GM21381 (cell line): ENCODE data around the gene PDE7B.
"Not testable (repeated sequence)": the region's sequence is repeated elsewhere in the genome, so short reads cannot be mapped to it uniquely, and the experiment has no call there.

Experiments
- ATAC-seq: cut with Tn5 transposase; IDR thresholded peaks from one replicate; pipeline ENCODE4 v1.9.1; 2021; ENCODE audit warnings: mild to moderate bottlenecking, moderate library complexity; ENCODE audit not compliant: unreplicated experiment

Gene PDE7B

DNA sequence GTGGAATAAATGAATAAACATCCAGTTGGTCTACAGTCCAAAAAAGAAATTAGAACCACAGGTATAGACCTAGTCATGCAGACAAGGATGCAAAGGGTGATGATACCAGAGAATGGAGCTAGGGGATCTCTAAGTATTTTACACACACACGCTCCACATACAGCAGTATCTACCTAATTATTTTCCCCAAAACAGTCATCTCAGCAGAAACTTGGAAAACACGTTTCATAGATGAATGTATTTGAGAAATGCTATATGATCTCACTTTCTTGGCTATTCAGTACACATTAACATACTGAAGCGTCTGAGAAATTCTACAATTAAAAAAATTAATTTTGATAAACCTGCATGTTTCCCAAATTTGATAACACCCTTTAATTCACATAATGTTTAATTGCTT, 243.3 kb downstream of the PDE7B start:
- no peak for ATAC-seq

DNA sequence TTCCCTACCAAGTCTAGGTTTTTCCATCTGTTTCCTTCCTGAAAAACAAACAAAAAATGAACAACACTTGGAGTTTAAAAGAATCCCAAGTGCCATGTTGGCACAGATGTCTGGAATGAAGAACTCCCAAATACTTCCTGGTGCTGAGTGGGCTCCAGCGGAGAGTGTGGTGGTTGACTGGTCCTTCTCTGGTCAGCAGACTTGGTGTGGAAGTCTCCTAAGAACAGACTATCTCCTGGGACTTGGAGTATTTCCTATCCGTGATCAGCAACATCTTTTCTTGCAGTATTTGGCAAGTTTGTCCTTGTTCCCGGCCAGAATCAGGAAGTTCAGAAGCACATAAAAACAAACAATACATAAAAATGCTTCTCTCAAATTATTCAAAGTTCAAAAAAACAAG, 244.5 kb downstream of the PDE7B start:
- no peak for ATAC-seq

DNA sequence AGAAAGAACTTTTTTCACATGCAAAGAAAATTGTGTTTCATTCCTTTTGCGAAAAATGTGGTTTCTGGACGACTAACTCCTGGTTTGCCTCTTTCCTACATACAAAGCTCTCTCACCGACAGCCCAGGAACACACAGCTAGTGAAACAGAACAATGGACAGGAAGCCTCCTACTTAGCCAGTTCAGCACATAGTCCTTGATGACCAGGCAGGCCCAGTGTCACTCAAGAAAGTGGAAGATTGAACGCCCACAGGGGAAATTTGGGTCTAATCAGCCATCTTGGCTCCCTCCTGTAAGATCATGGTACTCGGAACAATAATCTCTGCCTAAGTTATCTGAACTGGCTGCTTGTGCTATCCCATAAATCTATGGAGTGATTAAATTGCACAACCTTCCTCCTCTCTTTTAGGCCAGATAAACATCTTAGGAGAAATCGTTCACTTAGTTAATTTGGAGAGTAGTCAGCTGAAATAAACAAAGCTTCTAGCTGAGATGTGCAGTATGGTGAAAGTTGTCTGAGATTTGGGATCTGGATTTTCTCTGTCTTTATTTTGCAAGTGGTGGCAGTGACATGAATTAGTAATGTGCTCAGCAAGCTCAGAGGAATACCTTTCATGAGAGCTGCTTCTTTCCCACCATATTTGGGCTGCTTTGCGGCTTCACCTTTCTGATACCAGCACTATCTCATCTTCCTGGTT, 251.6 kb downstream of the PDE7B start:
- no peak for ATAC-seq

DNA sequence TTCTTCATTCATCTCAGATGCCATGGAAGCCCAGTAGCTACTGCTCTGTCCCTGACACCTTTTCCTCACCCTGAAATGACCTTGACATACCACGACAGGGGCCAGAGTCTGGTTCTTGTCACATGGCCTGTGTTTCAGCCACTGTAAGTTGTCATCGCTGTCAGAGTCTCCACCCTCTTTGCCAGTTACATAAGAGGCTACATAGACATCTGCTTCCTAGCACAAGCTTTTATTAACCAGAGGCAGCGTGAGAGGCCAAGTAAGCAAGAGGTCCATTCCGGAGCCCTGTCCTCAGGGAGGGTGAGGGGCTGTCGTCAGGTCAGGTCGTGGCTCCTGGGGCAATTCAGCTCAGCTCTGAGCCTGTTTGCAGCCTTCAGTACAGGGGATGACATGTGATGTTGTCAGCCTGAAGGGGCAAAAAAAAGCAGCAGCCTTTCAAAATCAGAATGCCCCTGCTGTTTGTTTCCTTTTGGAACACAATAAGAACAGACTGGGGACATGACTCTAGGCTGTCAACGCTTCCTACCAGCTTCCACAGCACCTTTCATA, 252.3 kb downstream of the PDE7B start:
- no peak for ATAC-seq

DNA sequence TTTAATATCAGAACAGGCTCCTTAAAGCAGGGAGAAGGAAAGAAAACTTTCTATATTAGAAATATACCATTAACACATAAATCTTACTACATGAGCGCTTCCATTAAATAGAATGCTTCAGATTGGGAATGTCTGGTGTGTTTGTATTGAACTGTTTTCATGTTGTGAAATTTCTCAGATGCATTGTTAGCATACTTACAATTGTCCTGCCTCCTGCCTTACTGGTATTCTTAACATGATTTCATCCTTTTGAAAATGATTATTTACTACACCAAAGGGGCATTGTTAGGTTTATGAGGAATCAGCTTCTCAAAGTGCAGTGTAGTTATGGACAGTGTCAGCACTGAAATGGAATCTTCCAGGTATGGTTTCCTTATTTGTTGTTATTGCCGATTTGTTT, 253.1 kb downstream of the PDE7B start:
- no peak for ATAC-seq

DNA sequence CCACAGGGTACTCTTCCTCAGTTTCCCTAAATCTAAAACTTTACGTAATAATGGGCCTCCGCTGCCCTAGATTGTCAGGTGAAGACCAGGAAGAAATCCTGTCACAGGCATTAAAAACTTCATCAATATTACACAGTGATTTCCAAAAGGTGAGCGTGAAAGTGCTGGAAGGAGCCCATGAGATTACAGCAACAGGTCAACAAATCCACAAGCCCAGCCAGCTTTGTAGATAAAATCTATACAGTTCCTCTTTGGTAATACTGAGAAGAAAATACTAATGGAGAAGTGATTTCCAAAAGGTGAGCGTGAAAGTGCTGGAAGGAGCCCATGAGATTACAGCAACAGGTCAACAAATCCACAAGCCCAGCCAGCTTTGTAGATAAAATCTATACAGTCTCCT, 254.3 kb downstream of the PDE7B start:
- not testable (repeated sequence) for ATAC-seq

DNA sequence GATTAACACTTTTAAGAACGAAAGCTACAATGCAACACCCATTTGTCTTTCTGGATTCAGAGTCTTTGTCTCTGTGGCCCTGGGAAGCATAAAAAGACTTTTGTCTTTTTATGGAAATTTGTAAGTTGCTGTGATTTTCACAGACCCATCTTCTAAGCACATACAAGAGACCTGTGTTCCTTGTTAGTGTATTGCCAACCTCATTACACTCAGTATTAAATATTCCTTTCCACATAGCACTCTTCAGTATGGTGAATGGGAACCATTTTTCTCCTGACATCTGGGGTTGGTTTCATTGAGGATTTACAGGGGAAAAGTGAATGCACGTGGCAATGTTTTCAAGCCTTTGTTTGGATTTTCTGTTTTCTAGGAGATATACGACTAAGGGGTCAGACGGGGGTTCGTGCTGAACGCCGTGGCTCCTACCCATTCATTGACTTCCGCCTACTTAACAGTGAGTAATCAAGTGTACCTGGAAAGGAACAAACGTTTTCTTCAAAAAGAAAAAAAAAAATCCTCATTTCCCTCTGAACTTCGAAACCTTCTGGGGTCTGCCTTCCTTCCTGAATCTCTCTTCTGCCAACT, 257.0 kb downstream of the PDE7B start:
- ATAC-seq, result no peak

DNA sequence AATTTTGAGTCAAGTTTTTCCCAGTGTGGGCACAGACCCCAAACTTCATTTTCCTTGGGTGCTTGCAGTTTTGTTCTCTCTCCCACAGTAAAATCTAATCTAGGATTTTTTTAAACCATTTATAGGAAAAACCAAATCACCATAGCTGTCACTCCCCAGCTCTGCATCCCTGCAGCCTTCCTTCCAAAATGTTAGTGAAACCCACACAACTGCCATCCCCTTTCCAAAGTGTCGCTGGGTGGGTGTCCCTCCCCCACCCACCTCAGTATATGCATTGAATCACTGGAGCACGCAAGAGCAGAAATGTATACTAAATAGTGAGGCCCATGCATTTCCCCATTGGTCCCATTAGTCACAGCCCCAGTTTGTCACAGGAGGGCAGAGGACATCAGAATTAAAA, 260.3 kb downstream of the PDE7B start:
- no peak for ATAC-seq

DNA sequence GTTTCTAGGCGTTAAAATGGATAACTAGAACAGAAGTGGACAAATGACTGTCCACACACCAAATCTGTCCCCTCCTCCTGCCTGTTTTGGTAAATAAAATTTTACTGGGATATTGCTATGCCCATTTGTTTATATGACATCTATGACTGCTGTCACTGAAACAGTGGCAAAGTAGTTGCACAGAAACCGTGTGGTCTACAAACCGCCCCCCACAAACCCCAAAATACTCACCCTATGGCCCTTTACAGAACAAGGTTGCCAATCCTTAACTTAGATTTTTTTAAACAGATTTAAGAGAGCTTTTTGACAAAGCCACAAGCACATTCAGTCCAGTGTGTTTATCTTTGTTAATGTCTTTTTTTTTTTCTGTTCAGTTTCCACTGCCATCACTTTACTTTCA, 260.8 kb downstream of the PDE7B start:
- no peak for ATAC-seq

DNA sequence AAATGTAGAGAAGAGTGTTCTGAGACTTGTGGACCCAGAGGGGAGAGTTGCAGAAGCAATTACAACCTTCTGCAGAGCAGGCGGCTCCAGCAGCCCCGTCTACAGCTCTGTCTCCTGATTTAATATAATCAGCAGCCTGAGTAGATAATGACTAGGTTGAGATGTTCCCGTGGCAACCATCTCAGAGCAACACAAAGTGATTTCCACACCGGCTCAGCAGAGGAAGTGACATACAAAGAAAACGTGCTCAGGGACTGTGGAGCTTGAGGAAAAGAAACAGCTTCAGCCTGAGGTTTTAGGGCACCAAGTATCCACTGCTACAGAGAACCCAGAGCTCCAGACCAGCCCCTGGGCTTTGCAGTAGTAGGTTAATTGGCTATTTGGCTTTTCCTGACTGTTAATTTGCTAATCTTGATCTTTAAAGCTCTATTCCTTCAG, 262.3 kb downstream of the PDE7B start:
- no peak for ATAC-seq

DNA sequence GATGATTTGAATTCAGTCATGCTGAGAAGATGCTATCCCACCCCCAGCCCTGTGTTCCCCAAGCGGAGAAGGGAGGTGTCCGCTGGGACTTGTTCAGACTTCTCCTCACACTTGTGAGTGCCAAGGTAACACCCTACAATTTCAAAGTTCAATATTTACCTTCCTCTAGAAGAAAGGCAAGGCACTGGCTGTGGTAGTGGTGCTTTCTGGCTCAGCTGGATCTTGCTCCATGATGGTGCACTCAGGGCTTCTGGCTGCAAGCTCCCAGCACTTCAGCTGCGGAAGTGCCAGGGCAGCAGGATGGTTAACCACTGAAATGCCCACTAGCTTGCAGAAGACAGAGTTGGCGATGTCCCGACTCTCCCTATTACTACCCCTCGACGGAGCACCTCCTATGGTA, 263.2 kb downstream of the PDE7B start:
- no peak for ATAC-seq

DNA sequence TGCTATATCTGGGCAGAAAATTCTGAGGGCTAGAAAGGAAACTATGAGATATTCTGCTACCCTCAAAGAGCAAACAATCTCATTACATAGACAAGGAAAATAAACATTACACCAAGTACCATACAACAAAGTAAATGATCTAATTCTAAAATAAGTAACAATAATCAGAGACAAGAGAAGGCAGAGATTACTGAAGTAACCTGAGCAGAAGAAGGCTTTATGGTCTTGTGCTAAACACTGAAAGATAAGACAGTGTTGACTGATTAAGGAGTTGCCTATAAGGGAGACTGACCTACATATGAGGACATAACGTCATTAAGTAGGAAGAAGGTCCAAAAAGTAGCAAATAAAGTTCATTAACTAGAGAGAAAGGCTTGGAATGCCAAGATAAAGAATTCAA, 264.4 kb downstream of the PDE7B start:
- no peak for ATAC-seq

DNA sequence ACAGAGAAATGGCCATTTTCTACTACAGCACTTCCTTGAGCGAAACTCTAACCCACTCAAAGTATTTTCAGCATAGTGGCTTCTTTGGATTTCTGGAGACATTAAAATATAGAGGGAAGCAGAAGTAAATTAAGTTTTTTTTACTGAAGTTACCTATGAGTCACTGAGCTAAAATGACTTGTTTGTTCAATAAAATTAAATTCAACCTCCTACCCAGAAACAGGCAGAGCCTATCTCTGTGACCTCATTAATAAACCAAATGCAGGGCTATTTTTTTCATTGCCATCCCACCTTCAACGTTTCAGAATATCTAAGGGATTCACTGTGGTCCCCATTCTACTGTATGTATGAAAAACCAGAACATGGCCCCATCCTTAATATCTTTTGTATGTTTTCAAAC, 265.6 kb downstream of the PDE7B start:
- ATAC-seq, result no peak

DNA sequence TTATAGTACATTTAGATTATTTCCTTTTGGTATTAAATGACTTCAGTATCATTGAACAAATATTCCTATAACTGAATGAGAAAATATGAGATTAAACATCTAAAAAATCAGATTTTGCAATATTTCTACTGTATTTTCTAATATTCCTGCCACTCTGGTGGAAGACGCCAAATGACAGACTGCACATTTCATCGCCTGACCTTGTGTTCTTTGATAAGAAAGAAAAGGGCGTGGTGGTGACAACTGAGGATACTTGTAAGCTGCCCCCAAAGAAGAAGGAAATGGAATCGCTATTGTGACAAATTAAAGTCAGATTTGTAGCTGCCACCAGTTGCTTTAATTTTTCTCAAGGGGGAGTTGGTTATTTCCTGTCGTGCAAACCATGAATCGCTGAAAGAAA, 267.3 kb downstream of the PDE7B start:
- ATAC-seq, result no peak

DNA sequence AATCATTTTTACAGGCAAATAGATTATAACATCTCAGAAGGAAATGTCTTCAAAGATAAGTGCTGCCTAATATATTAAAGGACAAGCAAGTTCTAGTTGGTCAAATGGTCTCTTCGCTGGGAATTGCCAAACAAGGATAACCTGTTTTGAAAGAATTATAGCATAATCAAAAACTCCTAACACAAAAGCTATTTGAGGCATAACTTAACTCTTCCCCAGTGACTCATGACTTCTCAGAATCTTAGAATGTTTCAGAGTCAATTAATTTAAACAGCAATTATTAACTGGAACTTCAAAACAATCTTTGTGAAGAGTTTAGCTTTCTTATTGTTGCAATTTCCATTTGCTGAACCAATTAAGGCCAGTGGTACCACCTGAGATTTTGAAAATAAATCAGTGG, 272.0 kb downstream of the PDE7B start:
- no peak for ATAC-seq

DNA sequence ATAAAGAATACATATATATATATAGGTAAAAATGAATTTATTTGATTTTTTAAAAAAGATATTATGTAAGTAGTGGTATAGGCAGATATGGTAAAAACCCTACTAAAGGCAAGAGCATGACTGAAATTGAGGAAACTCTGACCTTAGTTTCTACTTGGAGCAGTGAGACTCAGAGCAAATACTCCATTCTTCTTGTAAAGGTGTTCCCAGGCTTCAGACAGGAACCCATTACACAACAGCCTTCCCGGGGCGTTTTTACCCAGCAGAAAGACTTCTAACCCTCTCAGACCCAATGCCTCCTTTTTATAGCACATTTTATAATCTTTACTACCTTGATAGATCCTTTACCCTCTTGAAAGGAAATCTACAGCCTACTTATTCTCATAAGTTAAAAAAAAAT, 274.1 kb downstream of the PDE7B start:
- ATAC-seq, result no peak

DNA sequence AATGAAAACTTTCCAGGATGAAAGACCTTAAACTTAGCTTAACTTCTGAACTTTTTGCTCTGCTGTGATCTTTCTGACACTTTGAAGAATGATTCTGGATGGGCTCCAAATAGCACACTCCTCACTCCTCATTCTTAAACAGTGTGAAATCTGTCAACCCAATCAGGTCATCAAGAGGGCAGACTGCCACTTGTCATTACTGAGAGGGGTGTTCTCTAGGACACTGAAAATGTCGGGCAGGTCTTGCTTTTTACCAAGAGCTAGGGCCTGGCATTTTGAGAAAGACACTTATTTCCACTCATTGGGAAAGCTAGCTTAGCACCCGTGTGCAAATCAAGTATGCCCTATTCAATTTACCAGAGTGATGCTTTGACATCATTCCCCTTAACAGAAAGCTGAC, 276.4 kb downstream of the PDE7B start:
- no peak for ATAC-seq

DNA sequence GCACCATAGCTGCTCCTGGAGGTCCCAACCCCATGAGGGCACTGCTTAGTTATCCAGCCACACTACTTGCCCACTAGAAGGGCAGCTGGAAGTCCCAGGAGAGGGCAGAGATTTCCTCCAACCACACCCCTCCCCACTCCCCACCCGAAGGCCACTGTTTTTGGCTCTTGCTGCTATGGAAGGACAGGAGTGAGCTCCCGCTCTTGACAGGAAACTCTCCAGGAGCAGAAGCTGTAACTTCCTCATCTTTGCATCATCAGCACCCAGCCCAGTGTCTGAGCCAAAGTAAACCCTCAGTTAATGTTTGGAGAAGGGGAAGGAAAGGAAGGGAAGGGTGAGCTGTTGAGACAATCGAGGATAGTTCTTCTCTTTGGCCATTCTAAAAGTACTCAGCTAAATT, 277.9 kb downstream of the PDE7B start:
- ATAC-seq, result no peak

DNA sequence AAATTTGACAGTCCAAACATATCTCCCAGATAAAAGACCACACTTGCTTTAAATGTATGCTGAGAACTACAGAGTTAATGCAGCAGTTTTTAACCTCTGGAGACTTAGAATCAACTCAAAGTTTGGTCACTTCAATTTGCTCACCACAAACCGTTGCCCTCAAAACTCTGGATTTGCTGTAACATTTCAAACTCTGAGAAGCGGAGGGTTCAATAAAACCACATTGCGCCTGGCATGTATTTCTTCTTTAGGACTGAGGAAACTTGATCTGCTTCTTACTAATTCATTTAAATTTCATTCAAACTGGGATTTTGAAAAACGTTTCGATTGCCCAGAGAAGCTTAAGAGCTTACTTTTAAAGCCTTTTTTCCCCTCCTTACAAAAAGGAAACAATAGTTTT, 282.8 kb downstream of the PDE7B start:
- ATAC-seq, result no peak

DNA sequence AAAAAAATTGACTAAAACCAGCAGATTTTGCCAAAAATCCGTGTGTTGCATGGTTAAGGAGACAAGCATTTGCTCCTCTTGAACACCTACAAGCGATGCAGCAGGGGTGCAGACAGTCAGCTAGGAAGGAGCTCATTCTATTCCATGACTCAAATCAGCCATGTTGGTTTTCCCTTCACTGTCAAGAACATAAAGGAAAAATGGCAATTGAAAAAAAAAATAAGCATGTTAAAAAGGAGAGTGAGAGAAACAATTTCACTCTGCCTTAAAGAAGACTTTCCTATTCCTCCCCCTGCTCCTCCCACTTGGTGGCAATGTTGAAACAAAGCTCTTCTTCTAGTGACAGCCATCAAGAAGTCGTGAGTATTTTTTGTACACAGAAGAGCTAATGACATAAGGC, 283.2 kb downstream of the PDE7B start:
- no peak for ATAC-seq

DNA sequence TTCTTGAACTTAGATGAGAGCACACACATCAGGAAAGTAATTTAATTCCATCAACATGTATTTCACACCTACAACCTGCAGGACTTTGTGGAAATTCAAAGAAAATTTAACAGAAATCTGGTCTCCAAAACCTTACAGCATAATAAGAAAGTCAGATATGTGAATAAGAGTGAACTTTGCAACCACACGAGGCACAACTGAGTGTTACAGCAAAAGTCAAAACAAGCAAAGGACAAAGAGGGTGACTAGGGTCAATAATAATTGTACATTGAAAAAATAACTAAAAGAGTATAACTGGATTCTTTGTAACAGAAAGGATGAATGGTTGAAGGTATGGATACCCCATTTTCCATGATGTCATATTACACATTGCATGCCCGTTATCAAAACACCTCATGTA, 284.8 kb downstream of the PDE7B start:
- ATAC-seq, result no peak

DNA sequence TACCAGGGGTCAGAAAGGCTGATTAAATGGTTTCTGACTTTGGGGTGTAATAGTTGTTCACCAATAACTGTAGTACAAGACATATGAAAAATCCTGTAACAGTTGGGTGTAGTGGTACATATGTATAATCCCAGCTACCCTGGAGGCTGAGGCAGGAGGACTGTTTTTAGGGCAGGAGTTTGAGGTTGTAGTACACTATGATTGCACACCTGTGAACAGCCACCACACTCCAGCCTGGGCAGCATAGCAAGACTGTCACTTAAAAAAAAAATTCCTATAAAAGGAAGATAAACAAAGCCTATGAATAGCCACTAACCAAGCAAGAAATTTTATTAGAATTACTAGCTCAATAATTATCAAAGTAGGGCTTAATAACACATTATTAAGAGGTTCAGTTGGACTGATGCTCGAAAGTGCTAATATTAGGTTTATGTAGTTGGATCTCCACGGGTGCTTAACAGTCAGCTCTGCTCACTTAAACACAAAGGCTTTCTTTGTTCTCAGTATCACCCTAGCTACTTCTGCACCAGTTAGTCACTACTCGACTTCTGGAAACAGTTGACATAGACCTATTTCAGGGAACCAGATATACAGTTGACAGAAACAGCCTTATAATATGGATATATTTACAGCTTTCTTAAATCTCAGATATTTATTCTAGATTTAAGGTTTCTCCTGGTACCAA, 285.6 kb downstream of the PDE7B start:
- no peak for ATAC-seq
